GM19351 (cell line): ENCODE data around the gene OVOL1.
A peak's percentile ranks its signal among the peaks of the same experiment; 100 is the strongest.

ENCODE experiments used
- ATAC-seq: cut with Tn5 transposase; IDR thresholded peaks from one replicate; pipeline ENCODE4 v1.9.1; 2021; ENCODE audit warnings: mild to moderate bottlenecking, moderate library complexity; ENCODE audit not compliant: unreplicated experiment

OVOL1 gene

DNA sequence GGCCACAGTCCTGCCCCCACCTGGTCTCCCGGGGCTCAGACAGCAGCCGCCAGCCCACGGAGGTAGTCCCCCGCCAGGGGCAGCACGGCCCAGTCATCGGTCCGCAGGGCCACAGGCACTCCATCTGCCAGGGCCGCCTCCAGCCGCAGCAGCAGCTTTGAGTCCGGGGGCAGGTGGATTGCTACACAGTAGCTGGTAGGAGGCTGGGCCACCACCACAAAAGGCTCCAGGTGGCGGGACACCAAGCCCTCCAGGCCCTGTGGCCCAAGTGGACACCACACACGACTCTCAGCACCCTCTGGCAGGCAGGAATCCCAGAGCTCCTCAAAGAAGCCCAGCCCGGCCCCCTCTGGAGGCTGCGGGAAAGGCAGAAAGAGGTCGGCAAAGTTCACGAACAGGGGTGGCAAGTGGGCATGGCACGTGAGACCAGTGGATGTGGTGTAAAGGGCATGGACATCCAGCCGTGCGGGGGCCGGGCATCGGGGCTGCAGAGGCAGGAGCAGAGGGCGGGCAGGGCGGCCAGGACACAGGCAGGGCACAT, 9.0 kb upstream of the OVOL1 start:
- no peak for ATAC-seq

DNA sequence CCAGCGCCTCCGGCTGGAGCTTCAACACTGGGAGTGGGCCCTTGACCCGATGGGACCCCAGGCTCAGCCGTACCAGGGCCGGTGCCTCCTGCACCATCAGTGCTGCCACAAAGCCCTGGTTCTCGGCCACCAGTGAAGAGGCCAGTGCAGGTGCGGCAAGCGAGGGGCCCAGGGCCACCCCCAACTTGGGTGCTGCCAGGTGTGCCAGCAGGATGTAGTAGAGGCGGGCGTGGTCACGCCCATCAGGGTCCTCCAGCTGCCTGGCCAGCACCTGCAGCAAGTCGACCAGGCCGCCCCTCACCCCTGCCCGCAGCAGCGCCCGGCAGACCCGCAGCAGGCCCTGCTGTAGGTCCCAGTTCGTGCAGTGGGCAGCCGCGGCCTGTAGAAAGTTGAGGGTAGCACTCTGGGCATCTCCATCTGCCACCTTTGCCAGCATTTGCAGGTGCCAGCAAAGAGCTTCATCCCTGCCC, 8.4 kb upstream of the OVOL1 start:
- ATAC-seq = no peak

DNA sequence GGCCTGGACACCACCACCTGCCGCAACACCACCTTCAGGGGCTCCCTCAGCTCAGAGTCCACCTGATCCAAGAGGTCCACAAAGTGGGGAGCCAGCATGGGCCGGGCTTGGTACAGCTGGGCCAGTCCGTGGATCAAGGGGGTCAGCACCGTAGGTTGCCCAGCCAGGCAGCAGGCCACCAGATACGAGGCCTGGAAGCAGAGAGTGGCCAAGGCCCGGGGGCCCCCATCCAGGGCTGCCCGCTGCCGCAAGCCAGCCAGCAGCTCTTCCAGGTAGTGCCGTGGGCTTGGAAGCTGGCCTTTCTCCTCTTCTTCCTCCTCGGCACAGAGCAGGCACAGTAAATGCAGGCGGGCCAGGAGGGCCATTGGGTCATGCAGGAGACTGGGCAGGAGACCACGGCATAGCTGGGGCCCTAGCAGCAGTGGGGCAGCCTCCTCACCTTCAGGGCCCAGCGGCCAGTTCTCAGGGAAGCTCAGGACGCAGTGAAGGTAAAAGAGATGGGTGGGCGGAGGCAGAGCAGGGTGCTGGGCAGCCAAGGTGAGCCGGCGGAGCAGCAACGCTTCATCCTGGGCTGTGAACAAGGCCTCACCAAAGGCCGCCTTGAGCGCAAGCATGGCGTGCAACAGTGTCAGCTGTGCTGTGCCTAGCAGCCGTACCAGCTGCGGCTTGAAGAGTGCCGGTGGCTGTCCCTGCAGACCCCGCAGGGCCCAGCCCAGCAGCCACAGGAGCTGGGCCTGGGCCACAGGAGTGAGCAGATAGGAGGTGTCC, 7.8 kb upstream of the OVOL1 start:
- ATAC-seq = no peak

DNA sequence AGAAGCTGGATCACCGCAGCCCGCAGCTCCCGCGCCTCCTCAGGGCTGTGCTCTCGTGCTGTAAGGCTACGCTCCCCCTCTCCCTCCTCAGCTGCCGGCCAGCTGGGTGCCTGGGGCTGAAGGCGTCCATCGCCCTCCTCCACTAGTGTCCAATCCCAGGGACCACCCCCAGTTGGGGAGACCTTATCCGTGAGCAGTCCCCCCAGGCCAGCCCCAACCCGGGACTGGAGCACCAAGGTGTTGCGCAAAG, 7.3 kb upstream of the OVOL1 start:
- ATAC-seq = no peak

DNA sequence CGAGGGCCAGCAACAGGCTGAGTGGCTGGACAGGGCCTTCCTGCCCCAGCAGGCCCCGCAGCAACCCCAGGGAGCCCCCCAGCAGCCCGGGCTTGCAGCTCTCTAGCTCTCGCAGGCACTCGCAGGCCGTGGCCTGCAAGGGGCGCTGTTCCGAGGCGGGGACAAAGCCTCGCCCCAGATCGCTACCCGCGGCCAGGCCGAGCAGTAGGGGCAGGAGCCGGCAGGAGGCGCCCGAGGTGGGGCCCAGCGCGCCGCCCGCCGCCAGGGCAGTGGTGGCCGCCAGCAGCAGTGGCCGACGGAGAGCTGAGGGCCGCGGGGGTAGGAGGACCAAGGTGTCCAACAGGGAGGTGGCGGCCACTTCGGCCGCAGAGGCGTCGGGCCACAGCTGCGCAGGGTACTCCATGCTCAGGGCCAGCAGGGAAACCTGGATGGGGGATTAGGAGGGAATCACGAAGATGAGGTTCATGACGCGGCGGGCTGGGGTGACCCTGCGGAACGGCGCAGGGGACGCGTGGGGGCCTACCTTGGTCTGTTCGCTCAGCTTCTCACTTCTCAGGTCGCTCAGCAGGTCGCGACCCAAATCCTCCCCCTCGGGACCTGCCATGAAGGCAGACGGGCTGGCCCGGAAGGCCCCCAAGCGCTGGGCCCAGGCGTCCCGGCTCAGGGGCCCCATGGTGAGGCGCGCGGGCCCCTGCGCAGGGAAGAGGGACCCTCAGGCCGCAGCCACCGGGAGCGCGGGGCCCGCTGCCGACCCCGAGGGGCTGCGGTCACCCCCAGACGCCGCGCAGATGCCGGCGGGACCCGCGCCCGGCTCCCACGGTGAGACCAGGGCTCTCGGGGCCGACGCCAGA, 6.7 kb upstream of the OVOL1 start:
- ATAC-seq = peak; percentile 57

DNA sequence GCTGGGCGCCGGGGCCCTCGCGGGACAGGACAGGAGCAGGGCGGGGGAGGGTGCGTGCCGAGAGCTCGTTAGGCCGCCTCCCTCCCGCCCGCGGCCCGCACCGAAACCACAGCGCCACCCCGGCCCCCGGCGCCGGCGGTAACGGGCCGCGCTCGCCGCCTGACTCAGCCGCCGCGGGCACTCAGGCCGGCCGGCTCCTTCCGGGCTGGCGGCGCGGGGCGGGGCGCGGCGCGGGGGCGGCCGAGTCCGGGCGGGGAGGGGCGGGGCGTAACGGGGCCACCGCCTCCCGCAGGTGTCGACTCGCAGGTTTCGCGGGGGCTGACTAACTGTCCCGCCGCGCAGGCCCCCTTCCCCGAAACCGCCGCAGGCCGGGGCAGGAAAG, 6.1 kb upstream of the OVOL1 start, which contains the start of gene AP5B1:
Gene AP5B1 (minus strand): TSS at position 207 of the 382 bp plus-strand sequence. CDS start 385 bp downstream, outside the sequence.
- ATAC-seq = peak; percentile 61

DNA sequence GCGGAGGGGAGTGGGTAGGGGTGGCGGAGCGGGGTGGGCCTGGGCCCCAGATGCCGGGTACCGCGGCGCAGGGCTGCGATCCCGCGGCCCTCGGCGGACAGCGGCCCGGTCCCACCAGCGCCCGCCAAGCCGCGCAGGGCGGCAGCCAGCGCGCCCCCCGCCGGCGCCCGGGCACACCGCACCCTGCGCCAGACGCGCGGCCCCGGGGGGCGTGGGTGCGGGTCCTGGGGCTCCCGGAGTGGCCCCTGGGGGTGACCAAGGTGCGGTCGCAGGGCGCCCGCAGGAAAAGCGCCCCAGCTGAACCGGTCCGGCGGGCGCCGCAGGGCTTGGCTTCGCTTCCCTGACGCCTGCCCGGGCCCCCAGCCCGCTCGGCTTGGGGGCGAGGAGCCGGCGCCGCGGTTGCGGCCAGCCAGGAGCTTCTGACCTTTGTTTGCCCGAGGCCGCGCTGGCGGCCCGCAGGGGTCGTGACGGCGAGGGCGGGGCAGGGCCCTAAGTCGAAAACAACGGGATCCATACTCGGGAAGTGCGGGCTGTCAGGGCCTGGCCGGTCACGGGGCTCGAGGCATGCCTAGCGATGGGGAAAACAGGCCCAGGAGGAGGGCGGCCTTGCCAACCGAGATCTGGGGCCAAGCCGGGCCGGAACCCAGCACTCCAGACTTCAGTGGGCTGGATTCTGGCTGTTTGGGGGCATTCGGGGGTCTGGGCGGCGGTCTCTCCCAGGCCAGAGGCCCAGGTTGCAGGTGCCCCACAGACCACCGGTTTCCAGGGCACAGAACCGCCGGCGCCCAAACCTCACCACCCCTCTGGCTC, 5.5 kb upstream of the OVOL1 start:
- peak; percentile 32 for ATAC-seq

DNA sequence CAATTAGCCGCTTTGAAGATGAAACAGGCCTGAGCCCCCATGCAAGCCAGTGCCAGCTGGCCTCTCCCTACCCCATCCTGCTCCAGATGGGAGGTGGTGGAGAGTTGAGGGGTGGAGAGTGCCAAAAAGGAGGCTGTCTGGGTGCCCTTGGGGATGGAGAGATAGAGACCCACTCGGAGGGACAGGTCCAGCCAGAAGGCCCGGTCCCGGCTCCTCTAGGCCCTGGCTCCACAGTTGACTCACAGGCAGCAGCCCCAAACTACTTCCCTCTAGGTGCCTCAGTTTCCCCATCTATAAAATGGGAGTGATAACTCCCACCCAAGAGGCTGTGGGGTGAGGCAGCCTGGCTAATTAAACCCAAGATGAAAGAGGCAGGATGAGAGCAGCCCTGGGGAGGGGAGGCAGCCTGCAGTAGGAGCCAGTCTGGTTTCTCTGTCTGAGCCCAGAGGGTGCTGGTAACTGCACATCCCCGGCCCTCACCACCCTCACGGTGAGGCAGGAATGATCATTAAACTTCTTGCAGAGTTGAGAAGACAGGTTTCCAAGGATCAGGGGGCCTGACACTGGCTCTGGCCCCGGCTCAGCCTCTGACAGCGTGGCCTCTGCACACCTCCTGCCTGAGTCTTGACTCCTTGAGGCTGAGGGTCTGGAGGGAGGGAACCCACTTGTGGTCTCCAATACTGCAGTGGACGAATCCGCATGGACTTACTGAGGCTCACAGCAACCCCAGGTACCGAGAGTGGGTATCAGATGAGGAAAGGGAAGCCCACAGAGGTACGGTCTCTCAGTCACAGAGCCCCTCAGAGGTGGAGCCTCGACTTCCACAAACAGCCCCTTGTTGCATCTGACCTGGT, 4.7 kb upstream of the OVOL1 start:
- ATAC-seq = no peak

DNA sequence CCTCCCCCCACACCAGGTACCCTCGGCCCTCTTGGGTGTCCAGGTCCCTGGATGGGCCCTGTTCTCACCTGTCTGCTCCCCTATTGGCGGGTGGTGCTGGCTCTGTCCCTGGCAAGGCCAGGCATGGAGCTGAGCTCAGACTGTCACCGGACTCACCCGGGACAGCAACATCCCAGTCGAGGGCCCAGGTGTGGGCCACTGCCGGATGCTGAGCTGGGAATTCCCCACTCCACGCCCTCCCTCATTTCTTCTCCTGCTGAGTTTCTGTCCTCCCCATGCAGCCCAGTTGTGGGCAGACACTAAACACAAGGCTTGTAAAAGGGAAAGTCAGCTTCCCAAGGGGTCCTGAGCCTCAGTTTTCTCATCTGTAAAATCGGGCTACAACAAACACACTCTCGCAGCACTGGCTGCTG, 4.0 kb upstream of the OVOL1 start:
- no peak for ATAC-seq

DNA sequence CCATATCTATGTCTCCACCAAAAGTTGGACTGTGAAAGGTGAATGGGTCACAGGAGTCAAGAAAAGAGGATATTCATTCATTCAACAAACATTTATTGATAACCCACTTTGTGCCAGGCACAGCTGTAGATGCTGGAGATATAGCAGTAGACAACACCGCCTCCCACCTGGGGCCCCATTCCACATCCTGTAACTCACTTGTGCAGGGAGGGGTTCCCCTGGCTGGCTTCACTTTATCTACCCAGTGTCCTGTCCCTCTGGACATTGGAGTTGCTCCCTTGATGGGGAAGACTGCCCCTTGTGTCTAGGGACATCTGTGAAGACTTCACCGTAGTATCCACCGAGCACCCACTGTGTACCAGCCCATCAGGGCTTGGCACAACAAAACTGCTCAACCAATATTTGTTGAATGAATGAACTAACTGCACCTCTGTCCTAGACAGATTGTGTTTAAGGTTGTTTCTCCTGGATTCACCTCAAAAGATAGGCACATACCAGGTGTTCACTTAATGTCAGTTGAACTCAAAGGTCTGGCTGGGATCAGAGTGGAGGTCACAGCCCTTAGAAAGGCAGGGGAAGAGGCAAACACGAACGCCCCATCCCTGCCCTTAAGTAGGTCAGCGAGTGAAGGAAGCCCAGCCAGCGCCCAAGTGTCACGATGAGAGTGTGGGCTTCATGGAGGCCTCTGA, 1.4 kb upstream of the OVOL1 start:
- ATAC-seq = no peak

DNA sequence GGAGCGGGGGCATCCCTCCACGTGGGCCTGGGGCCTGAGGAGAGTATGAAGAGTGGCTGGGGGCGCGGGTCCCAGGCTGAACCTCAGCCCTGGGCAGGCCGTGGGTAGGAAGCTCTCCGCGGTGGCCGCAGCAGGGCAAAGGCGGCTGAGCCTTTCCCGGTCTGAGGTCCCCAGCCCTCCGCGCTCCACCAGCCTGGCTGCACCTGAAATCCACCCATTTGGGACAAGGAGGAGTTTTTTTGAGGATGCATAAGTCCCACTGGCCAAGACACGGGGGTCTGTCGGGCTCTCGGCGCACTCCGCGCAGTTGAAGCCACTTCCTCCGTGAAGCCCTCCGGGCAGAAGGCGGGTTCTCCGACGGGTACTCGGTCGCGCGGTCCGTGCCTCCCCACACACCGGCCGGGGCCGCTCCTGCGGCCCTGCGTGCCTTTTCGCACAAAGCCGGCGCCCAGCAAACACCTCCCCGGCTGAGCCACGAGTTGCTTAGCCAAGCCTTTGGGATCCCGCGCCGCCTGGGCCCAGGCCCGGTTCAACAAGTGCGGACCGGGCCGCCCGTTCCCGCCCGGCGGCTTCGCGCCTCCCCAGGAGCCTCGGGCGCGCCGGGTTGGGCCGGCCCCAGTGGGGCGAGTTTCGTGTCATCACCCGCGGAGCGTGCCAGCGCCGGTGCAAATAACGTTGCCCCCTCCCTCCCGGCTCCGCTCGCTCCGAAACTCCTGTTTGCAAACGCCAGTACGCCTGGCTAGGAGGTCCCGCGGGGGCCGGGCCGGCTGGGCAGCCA, 666 bp upstream of the OVOL1 start:
- ATAC-seq = no peak

DNA sequence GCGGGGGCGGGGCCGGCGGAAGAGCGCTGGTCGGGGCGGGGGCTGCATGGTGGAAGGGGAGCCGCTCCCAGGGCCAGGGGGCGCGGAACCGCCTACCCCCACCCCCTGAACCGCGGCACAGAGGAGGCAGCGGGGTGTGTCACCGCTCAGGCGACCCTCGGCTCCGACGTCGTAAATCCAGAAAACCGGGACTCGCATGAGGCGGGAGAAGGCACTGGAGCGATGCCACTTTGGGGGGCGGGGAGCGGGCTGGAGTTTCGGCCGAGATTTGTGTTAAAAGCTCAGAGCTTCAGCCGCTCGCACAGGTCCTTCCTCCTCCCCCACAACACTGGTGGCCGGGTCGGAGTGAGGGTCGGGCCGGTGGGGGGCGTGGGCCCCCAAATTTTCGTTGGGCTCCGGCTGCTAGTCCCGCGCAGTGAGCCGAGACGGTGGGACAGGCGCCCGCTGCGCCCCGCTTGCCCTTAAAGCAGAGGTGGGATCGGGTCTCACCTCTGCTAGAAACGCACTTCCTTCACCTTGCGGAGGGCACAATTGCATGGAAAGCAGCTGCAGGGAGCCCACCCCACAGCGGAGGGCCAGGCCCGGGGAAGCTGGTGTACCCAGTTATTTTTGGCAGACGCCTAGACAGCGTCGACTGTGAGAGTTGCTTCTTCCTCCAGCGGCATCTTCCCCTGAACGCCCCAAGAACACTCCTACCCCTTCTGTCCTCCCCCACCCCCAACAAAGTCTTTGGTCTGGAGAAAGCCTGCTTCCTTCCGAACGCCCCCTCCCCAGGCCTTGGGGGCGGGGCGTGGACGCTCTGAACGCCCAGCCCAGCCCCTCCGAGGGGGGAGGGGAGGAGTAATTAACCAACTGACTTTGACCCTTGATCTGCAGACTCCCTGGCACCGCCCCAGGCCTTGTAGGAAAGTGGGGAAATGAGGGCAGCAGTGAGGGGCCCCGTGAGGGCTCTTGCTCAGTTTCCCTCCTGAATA, 1.1 kb downstream of the OVOL1 start:
- no peak for ATAC-seq

DNA sequence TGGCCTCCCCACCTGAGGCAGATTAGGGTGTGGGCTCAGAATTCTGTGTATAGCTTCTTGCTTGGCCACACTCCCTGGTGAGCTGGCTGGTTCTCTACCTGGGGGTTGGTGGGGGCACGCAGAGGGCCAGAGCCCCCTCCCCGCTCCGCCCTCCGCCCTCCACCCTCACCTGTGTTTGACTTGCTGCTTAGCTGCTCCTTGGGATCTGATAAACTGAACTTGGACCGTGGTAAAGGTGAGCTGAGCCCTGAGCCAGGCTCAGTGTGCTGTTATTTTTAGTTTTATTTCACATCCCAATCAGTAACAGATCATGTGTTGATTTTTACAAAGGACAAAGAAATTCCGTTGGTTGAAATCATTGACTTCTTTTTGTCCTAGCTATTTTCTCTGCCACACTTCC, 2.0 kb downstream of the OVOL1 start:
- no peak for ATAC-seq

DNA sequence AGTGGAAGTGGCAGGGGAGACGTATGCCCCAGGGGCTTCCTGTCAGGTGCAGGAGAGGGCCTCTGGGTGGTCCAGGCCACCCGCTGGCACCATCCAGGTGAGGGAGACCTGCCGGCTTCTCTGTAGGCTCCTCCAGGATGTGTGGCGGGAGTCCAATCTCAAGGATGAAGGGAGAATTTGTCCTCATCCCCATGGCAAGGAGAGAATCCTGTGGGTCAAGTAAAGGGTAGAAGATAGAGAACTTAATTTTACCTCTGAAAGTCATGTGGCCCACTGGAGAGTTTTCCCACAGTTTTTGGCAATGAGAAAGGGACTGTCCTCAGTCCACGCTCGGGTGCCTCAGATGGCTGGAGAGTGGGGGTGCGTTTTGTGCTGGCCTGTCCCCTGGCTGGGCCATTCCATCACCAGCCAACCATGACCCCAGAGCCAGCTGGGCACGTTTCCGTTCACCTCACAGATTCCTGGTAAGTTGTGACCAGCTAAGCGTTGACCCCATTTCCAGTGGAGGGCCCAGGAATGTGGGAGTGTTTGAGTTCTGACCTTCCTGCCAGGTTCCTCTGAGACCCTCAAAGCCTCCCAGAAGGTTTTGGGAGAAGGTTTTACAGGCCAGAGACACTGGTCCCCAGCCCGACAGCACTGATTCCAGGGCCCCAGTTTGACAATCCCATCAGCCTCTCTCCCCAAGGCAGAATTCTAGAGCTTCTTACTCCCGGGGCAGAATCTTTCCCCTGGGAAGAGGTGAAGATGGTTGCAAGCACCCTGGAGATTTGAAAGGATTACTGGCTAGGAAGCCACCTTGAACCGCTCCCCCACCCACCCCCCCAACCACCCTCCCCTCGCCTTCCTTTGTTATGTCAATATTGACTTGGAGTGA, 2.6 kb downstream of the OVOL1 start:
- no peak for ATAC-seq

DNA sequence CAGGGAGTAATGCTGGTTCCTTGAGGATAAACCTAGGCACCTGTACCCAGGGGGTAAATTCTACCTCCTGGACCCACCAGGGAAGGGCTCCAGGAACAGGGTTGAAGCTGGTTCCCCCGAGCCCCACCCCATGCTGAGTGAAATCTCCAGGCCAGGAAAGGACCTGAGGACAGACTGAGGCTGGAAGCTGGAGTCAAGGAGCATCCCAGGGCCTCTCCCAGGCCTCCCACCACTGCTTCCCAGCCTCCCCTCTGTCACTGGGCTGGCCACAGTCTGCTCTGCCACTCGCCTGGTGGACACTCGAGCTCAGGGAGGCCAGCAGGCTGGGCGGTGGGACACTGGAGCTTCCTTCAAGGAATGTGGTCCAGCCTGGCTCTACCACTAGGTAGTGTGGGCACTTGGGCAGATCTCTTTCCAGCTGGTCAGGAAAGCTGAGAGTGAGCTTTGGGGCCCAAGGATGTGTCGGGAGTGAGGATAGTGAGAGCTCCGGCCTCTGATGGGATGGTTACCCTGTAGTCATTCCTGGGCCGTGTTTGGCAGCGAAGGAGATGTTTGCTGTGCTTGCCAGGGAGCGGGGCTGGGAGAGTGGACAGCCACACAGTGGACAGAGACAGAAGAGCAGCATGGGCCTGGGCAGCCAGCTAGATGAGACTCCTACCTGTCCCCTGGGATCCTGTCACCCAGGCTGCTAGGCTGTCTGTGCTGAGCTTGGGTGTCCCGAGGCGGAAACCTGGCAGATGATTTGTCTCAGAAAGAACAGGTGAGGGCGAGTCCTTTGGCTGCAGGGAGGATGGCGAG, 3.4 kb downstream of the OVOL1 start:
- ATAC-seq = no peak
